ENCODE results near the gene FCHSD1. TPM values are rescaled to one million over a fixed set of nuclear protein-coding genes. Genes with fewer than 3 reads are reported as not detected.
A peak's percentile ranks its signal among the peaks of the same experiment; 100 is the strongest.

The FCHSD1 gene
- polyA plus RNA-seq, 3 donors = 3.0 to 73.3 (median 3.4) TPM

DNA sequence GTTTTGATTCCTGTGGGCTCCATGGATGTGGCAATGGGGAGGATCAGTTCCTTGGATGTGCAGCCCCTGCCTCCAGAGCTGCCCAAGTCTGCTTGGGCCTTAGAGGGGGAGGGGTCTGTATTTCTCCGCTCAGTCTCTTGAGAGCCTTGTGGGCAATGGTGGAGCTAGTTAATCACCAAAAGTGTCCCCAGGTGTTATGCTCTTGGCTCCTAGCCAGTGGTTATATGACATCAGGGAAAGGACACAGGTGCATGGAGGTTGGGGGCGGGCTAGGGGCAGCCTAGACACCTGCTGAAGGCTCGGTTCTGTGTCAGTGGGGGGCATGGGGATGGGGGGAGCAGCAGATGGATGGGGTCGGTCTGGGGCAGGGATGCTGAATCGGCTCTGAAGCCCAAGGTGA lies 43.3 kb upstream of the FCHSD1 start:
- peaks cover 18% of the 10 kb centered on the region for H3K4me1 Mint-ChIP-seq

DNA sequence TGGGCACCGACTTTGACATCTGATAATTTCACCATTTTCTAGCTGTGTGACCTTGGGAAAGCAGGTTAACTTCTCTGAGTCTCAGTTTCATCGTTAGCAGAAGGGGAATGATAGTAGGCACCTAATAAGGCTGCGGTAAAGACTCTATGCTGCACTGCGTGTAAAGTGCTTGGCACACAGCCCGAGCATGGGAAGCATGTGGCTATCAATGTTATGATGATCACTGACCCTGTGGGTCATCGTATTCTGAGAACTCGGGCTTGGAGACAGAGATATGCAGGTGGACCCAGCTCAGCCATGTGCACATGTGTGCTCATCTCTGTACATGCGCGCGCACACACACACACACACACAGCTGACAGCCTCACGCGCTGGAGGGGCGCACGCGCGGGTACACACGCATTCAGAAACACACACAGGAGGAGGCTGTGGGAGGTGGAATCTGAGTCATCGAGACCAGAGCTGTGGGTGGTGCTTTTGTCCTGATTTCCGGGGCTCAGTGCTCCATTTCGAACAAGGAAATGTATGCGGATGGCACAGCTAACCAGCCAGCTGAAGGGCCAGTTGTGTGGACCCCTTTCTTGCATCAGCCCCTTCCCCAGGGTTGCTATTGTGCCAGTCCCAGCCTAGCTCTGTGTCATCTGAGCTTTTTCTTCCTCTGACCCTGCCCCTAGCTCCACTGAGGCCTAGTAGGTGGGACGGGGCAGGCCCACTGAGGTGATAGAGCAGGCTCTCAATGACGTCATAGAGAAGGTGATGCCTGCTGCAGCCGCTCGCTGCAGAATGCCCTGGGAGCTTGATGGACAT lies 41.9 kb upstream of the FCHSD1 start:
- peak overlapping the region in 2 of 7 donors; percentile 46 to 47 for H3K27ac Mint-ChIP-seq
- Histone ChIP-seq H3K27ac (ENCODE audit: low read depth in 1 of 2, low read length in 2 of 2) (no peak overlapping the region), H3K79me2 (ENCODE audit: insufficient read depth, low read length) (no peaks in the 10 kb centered on the region), H3K9ac (ENCODE audit: insufficient read depth, low read length, poor library complexity, severe bottlenecking) (no peak overlapping the region), H3K27me3 (ENCODE audit: control insufficient read depth in 2 of 2, insufficient read depth in 2 of 2, low read length in 2 of 2) (peaks cover 0 to 2% of the 10 kb centered on the region in 2 donors), H3K4me1 (ENCODE audit: control insufficient read depth in 1 of 2, insufficient read depth in 2 of 2, low read length in 2 of 2) (peaks cover 14% of the 10 kb centered on the region in 2 donors), H3K9me3 (replicated peaks in 1 of 2; ENCODE audit: control insufficient read depth in 1 of 2, insufficient read depth in 1 of 2, low read length in 2 of 2) (no peaks in the 10 kb centered on the region), H2AFZ (ENCODE audit: insufficient read depth, low read depth, low read length, poor library complexity, severe bottlenecking) (no peak overlapping the region), H3K4me2 (replicated peaks; ENCODE audit: extremely low read depth, low read length, poor library complexity, severe bottlenecking) (no peak overlapping the region), H3K36me3 (replicated peaks in 1 of 2; ENCODE audit: control insufficient read depth in 1 of 2, insufficient read depth in 2 of 2, low read length in 2 of 2) (no peaks in the 10 kb centered on the region), H4K20me1 (ENCODE audit: insufficient read depth, low read length) (no peaks in the 10 kb centered on the region), H3K4me3 (replicated peaks in 1 of 3; ENCODE audit: low read depth in 2 of 3, low read length in 3 of 3) (no peak overlapping the region)
- 86% methylated on average over 9 of the region's 25 CpGs for WGBS (ENCODE audit: insufficient coverage)
- no peak overlapping the region for H3K4me3 Mint-ChIP-seq
- TF ChIP-seq, protein P1, sequence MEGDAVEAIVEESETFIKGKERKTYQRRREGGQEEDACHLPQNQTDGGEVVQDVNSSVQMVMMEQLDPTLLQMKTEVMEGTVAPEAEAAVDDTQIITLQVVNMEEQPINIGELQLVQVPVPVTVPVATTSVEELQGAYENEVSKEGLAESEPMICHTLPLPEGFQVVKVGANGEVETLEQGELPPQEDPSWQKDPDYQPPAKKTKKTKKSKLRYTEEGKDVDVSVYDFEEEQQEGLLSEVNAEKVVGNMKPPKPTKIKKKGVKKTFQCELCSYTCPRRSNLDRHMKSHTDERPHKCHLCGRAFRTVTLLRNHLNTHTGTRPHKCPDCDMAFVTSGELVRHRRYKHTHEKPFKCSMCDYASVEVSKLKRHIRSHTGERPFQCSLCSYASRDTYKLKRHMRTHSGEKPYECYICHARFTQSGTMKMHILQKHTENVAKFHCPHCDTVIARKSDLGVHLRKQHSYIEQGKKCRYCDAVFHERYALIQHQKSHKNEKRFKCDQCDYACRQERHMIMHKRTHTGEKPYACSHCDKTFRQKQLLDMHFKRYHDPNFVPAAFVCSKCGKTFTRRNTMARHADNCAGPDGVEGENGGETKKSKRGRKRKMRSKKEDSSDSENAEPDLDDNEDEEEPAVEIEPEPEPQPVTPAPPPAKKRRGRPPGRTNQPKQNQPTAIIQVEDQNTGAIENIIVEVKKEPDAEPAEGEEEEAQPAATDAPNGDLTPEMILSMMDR (IDR thresholded peaks at IDR 0.05) = no peak
- intact Hi-C loops (cut with micrococcal nuclease) = loop anchor here (5.0 to 10.0 kb wide), 4 partner anchors 122 to 452 kb away; partner anchors contain the start of gene PCDH12 (in 1 of the 2)
- H3K4me1 Mint-ChIP-seq = peaks cover 18% of the 10 kb centered on the region
- peaks cover 0 to 3% (median 0%) of the 10 kb centered on the region in 7 donors for H3K9me3 Mint-ChIP-seq
- DNase-seq = no peak
- peaks cover 10 to 18% (median 17%) of the 10 kb centered on the region in 3 donors for H3K27me3 Mint-ChIP-seq (ENCODE audit: low read depth in 3 of 3)
- no peaks in the 10 kb centered on the region for H3K36me3 Mint-ChIP-seq

More for the DNA sequence above, 43.3 kb upstream of the FCHSD1 start:
- Histone ChIP-seq H3K36me3 (replicated peaks in 1 of 2; ENCODE audit: control insufficient read depth in 1 of 2, insufficient read depth in 2 of 2, low read length in 2 of 2) (no peaks in the 10 kb centered on the region), H2AFZ (ENCODE audit: insufficient read depth, low read depth, low read length, poor library complexity, severe bottlenecking) (no peak overlapping the region), H3K4me1 (ENCODE audit: control insufficient read depth in 1 of 2, insufficient read depth in 2 of 2, low read length in 2 of 2) (peaks cover 14% of the 10 kb centered on the region in 2 donors), H4K20me1 (ENCODE audit: insufficient read depth, low read length) (no peaks in the 10 kb centered on the region), H3K4me2 (replicated peaks; ENCODE audit: extremely low read depth, low read length, poor library complexity, severe bottlenecking) (no peak overlapping the region), H3K9ac (ENCODE audit: insufficient read depth, low read length, poor library complexity, severe bottlenecking) (no peak overlapping the region), H3K79me2 (ENCODE audit: insufficient read depth, low read length) (no peaks in the 10 kb centered on the region), H3K27me3 (ENCODE audit: control insufficient read depth in 2 of 2, insufficient read depth in 2 of 2, low read length in 2 of 2) (no peaks in the 10 kb centered on the region), H3K4me3 (replicated peaks in 1 of 3; ENCODE audit: low read depth in 2 of 3, low read length in 3 of 3) (no peak overlapping the region), H3K27ac (ENCODE audit: low read depth in 1 of 2, low read length in 2 of 2) (no peak overlapping the region), H3K9me3 (replicated peaks in 1 of 2; ENCODE audit: control insufficient read depth in 1 of 2, insufficient read depth in 1 of 2, low read length in 2 of 2) (no peaks in the 10 kb centered on the region)
- Mint-ChIP-seq H3K9me3 (peaks cover 0 to 3% (median 0%) of the 10 kb centered on the region in 7 donors), H3K27me3 (ENCODE audit: low read depth in 3 of 3) (peaks cover 15 to 28% (median 18%) of the 10 kb centered on the region in 3 donors), H3K4me3 (no peak overlapping the region), H3K27ac (peak overlapping the region in 1 of 7 donors; percentile 9), H3K36me3 (no peaks in the 10 kb centered on the region)
- intact Hi-C loops (cut with micrococcal nuclease) = loop anchor here (5.0 to 10.0 kb wide), 4 partner anchors 120 to 450 kb away; partner anchors contain the start of gene PCDH12 (in 1 of the 2)
- WGBS (ENCODE audit: insufficient coverage) = 98% methylated on average over 5 of the region's 5 CpGs
- TF ChIP-seq, protein P1 (IDR thresholded peaks at IDR 0.05) = no peak
- DNase-seq = no peak
